ENCODE measurements around the gene ENOSF1. TPM values are rescaled to one million over a fixed set of nuclear protein-coding genes. Genes with fewer than 3 reads are reported as not detected.
A peak's percentile ranks its signal among the peaks of the same experiment; 100 is the strongest.
"Not testable (repeated sequence)": the region's sequence is repeated elsewhere in the genome, so short reads cannot be mapped to it uniquely, and the experiment has no call there.

The ENOSF1 gene
- total RNA-seq, 2 experiments from 2014 or later = 79.3 to 84.3 TPM

GRCh38 chr18:697012-697411 lies 15.4 kb downstream of the ENOSF1 start:
- no peak for ATAC-seq
- no peaks in the 10 kb centered on the region for H3K27me3 Mint-ChIP-seq
- no peak for DNase-seq
- H3K4me3 Mint-ChIP-seq = no peak overlapping the region
- CTCF ChIA-PET = interaction anchor here (0.9 kb wide), 1 partner anchor 10 kb away, joined by 3 read pairs; no protein-coding TSS in a partner anchor
- peaks cover 12% of the 10 kb centered on the region for H3K4me1 Mint-ChIP-seq
- peaks cover 32% of the 10 kb centered on the region for H3K36me3 Mint-ChIP-seq
- H3K27ac Mint-ChIP-seq = no peak overlapping the region
- no peaks in the 10 kb centered on the region for H3K9me3 Mint-ChIP-seq (ENCODE audit: low read depth)

GRCh38 chr18:693466-694187 lies 18.8 kb downstream of the ENOSF1 start:
- Mint-ChIP-seq H3K27me3 (no peaks in the 10 kb centered on the region), H3K4me1 (peaks cover 12% of the 10 kb centered on the region), H3K9me3 (ENCODE audit: low read depth) (no peaks in the 10 kb centered on the region), H3K27ac (peak overlapping the region; percentile 19), H3K36me3 (peaks cover 27% of the 10 kb centered on the region), H3K4me3 (no peak overlapping the region)
- CTCF ChIA-PET = interaction anchor here (0.9 to 1.4 kb wide), 2 partner anchors 9 to 137 kb away, joined by 3 to 4 read pairs; no protein-coding TSS in a partner anchor
- ATAC-seq (no peak), DNase-seq (no peak)

DNA sequence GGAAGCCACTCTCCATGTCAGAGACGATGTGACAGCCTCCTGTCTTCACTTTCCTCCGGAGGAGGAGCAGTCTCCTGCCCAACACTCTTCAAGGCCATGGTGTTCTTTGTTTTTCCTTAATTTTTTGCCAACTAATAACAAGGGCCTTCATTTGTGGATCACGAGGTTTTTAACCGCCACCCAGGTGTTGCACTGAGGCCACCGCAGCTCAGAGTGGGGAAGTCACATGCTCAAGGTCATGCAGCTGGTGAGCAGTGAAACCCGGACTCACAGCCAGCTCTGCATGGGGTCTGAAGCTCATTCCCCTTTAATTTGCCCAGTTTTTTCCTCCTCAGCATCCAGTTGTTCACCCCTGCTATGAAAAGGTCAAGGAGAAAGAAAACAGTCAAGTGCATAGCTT lies 19.6 kb downstream of the ENOSF1 start:
- Mint-ChIP-seq H3K36me3 (peaks cover 25% of the 10 kb centered on the region), H3K27me3 (no peaks in the 10 kb centered on the region), H3K4me3 (no peak overlapping the region), H3K27ac (no peak overlapping the region), H3K4me1 (peaks cover 9% of the 10 kb centered on the region), H3K9me3 (ENCODE audit: low read depth) (no peaks in the 10 kb centered on the region)
- no peak for DNase-seq
- no peak for ATAC-seq
- CTCF ChIA-PET = interaction anchor here (0.9 to 1.4 kb wide), 2 partner anchors 10 to 138 kb away, joined by 3 to 4 read pairs; no protein-coding TSS in a partner anchor

- Mint-ChIP-seq H3K4me1 (peaks cover 8% of the 10 kb centered on the region), H3K9me3 (ENCODE audit: low read depth) (no peaks in the 10 kb centered on the region), H3K36me3 (peaks cover 24% of the 10 kb centered on the region), H3K27me3 (no peaks in the 10 kb centered on the region), H3K27ac (no peak overlapping the region), H3K4me3 (no peak overlapping the region)
- CTCF ChIA-PET = no interaction called here
- DNase-seq (no peak), ATAC-seq (no peak)
Measured at GRCh38 chr18:688323-688722, 24.1 kb downstream of the ENOSF1 start.

DNA sequence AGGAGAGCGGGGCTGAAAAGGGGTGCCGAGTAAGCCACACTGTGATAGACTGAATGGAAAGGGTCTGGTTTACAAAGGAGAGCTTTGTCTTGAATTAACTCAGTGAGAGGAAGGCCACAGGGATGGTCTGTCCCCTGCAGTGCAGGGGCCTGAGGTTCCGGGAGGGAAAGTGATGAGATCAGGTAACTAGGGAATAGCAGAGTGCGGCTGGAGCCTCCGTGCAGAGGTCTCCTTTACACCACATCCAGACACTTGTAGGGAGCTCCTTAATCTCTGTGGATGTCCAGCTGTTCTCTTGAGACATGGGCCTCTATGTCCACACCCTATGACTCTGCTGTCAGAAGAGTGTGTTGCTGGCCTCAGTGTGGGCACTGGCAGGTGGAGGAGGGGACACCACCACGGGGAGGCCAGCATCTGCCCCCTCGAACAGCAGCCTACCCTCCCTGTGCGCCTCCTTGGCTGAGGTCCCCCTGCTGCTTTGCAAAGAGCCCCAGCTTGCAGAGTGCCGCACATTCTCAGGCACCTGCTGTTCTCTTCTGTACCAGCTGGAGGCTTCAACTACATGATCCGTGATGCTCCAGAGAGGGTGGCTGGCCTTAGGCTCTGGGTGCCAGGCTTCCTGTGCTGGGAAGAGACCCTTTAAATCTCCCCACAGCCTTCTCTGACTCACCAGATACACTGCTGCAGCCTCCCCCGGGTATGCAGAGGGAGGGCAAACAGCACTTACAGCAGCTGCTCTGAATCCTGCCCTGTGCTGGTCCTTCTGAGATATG lies 25.9 kb downstream of the ENOSF1 start:
- no peak overlapping the region for H3K4me3 Mint-ChIP-seq
- peak overlapping the region; percentile 59 for H3K27ac Mint-ChIP-seq
- DNase-seq (no peak), ATAC-seq (no peak)
- H3K4me1 Mint-ChIP-seq = peaks cover 21% of the 10 kb centered on the region
- no peaks in the 10 kb centered on the region for H3K9me3 Mint-ChIP-seq (ENCODE audit: low read depth)
- no peaks in the 10 kb centered on the region for H3K27me3 Mint-ChIP-seq
- peaks cover 36% of the 10 kb centered on the region for H3K36me3 Mint-ChIP-seq
- CTCF ChIA-PET = interaction anchor here (1.0 to 1.4 kb wide), 3 partner anchors 9 to 62 kb away, joined by 3 to 4 read pairs (median 3); no protein-coding TSS in a partner anchor

DNA sequence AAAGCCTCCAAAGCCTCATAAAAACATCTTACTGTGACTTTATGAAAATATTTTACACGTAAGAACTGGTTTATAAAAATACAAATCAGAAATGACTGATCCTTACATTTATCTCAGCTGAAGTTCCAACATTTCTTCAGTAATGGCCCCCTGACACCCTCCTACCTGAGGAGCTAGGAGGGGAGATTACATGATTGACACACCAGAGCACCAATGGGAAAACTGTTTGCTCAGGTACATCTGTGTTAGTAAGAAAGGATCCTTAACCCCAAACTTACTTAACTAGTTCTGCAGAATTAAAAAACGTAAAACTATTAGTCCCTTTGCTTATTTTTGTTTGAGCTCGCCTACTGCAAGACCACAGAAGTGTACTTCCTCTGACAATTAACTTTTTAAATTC lies 27.0 kb downstream of the ENOSF1 start:
- CTCF ChIA-PET = interaction anchor here (0.6 to 1.0 kb wide), 2 partner anchors 61 to 404 kb away, joined by 3 read pairs; no protein-coding TSS in a partner anchor
- DNase-seq (no peak), ATAC-seq (no peak)
- H3K27me3 Mint-ChIP-seq = no peaks in the 10 kb centered on the region
- no peaks in the 10 kb centered on the region for H3K9me3 Mint-ChIP-seq (ENCODE audit: low read depth)
- H3K27ac Mint-ChIP-seq = no peak overlapping the region
- peaks cover 39% of the 10 kb centered on the region for H3K36me3 Mint-ChIP-seq
- no peak overlapping the region for H3K4me3 Mint-ChIP-seq
- peaks cover 29% of the 10 kb centered on the region for H3K4me1 Mint-ChIP-seq

DNA sequence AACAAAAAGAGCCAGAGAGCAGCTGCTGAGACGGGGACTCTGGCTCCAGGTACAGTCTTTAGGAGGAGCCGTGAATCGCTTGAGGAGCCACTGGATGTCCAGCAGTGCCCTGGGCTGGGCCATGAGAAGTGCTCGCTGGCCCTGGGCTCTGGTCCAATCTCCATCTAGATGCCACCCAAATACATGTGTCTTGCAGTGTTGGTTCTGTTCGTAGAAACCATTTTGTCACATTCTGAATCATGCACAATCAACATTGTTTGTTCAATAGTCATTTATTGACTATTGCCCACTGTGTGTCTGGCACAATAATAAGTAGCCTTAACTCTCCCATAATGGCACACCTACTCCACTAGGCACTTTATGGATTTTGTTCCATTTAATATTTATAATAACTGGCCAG lies 28.9 kb downstream of the ENOSF1 start:
- H3K36me3 Mint-ChIP-seq = peaks cover 45% of the 10 kb centered on the region
- ATAC-seq = no peak

GRCh38 chr18:682833-683232 lies 29.6 kb downstream of the ENOSF1 start:
- H3K9me3 Mint-ChIP-seq (ENCODE audit: low read depth) = no peaks in the 10 kb centered on the region
- no peak for DNase-seq
- CTCF ChIA-PET = interaction anchor here (1.4 to 2.9 kb wide), 5 partner anchors 24 to 157 kb away, joined by 4 to 13 read pairs (median 10); partner anchors contain the start of genes ENOSF1 and TYMS
- no peak overlapping the region for H3K4me3 Mint-ChIP-seq
- no peak for ATAC-seq
- H3K27me3 Mint-ChIP-seq = no peaks in the 10 kb centered on the region
- H3K36me3 Mint-ChIP-seq = peaks cover 45% of the 10 kb centered on the region
- peaks cover 32% of the 10 kb centered on the region for H3K4me1 Mint-ChIP-seq
- peak overlapping the region; percentile 90 for H3K27ac Mint-ChIP-seq

More for the DNA sequence above, 28.9 kb downstream of the ENOSF1 start:
- Mint-ChIP-seq H3K4me1 (peaks cover 30% of the 10 kb centered on the region), H3K4me3 (no peak overlapping the region), H3K27ac (peak overlapping the region; percentile 90), H3K27me3 (no peaks in the 10 kb centered on the region), H3K9me3 (ENCODE audit: low read depth) (no peaks in the 10 kb centered on the region)
- CTCF ChIA-PET = interaction anchor here (1.4 to 2.9 kb wide), 5 partner anchors 25 to 156 kb away, joined by 4 to 13 read pairs (median 10); partner anchors contain the start of genes ENOSF1 and TYMS
- no peak for DNase-seq

DNA sequence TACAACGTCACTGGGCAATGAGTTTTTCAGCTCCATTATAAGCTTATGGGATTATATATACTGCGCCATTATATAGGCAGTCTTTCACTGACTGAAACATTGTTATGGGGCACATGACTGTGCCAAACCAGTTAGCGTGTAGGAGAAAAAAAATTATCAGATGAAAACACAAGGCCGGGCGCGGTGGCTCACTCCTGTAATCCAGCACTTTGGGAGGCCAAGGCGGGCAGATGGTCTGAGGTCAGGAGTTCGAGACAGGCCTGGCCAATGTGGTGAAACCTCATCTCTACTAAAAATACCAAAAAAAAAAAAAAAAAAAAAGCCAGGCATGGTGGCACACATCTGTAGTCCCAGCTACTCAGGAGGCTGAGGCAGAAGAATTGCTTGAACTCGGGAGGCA lies 30.0 kb downstream of the ENOSF1 start:
- not testable (repeated sequence) for DNase-seq; H3K27me3 Mint-ChIP-seq; H3K4me3 Mint-ChIP-seq; H3K9me3 Mint-ChIP-seq (ENCODE audit: low read depth)
- CTCF ChIA-PET = interaction anchor here (1.4 to 2.9 kb wide), 5 partner anchors 23 to 157 kb away, joined by 4 to 13 read pairs (median 10); partner anchors contain the start of genes ENOSF1 and TYMS
- peak; percentile 14 for ATAC-seq
- Mint-ChIP-seq H3K27ac (peak overlapping the region; percentile 90), H3K4me1 (peaks cover 34% of the 10 kb centered on the region), H3K36me3 (peaks cover 44% of the 10 kb centered on the region)

DNA sequence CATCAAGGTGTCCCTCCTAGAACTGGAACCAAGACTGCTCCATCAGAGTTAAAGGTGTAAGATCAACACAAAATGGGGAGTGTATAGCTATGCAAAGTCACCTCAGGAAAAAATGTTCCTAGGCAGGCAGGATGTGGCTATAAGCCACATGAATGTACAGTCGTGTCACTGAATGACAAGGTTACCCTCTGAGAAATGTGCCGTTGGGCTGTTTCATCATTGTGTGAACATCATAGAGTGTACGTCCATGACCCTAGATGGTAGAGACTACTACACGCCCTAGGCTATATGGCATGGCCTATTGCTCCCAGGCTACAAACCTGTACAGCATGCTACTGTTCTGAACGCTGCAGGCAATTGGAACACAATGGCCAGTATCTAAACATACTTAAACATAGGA lies 30.4 kb downstream of the ENOSF1 start:
- no peaks in the 10 kb centered on the region for H3K27me3 Mint-ChIP-seq
- H3K4me1 Mint-ChIP-seq = peaks cover 35% of the 10 kb centered on the region
- CTCF ChIA-PET = interaction anchor here (1.4 to 2.9 kb wide), 5 partner anchors 23 to 158 kb away, joined by 4 to 13 read pairs (median 10); partner anchors contain the start of genes ENOSF1 and TYMS
- H3K27ac Mint-ChIP-seq = peak overlapping the region; percentile 90
- DNase-seq = peak; percentile 91
- peaks cover 46% of the 10 kb centered on the region for H3K36me3 Mint-ChIP-seq
- H3K9me3 Mint-ChIP-seq (ENCODE audit: low read depth) = no peaks in the 10 kb centered on the region
- peak; percentile 97 for ATAC-seq
- H3K4me3 Mint-ChIP-seq = peak overlapping the region; percentile 19

- Mint-ChIP-seq H3K4me3 (no peak overlapping the region), H3K27me3 (no peaks in the 10 kb centered on the region), H3K27ac (peak overlapping the region; percentile 58), H3K4me1 (peaks cover 39% of the 10 kb centered on the region), H3K9me3 (ENCODE audit: low read depth) (no peaks in the 10 kb centered on the region), H3K36me3 (peaks cover 50% of the 10 kb centered on the region)
- CTCF ChIA-PET = interaction anchor here (1.1 kb wide), 1 partner anchor 154 kb away, joined by 3 read pairs; no protein-coding TSS in a partner anchor
- ATAC-seq = no peak
- no peak for DNase-seq
Measured at GRCh38 chr18:680392-680791, 32.0 kb downstream of the ENOSF1 start.

DNA sequence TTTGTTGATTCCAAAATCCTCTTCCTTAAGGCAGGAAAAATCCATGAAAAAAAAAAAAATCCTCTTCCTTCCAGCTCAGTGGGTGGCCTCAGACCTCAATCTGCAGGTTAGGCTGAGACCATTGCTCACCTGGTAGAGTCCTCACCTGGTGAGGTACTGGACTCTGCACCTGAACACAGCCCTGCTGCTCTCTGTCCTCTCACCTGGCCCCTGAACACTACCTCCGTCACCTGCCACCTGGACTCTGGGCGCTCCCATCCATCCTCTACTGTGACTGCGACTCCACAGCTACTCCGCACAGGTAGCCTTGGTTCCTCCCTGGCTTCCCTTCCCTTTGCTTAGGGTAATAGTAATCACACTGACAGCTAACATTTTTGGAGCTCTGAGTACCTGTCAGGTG lies 32.9 kb downstream of the ENOSF1 start:
- no peaks in the 10 kb centered on the region for H3K27me3 Mint-ChIP-seq
- peaks cover 39% of the 10 kb centered on the region for H3K4me1 Mint-ChIP-seq
- DNase-seq = no peak
- no peak for ATAC-seq
- H3K4me3 Mint-ChIP-seq = no peak overlapping the region
- H3K9me3 Mint-ChIP-seq (ENCODE audit: low read depth) = no peaks in the 10 kb centered on the region
- H3K36me3 Mint-ChIP-seq = peaks cover 52% of the 10 kb centered on the region
- no peak overlapping the region for H3K27ac Mint-ChIP-seq
- CTCF ChIA-PET = interaction anchor here (1.4 kb wide), 1 partner anchor 33 kb away, joined by 3 read pairs; the partner anchor contains the start of gene ENOSF1

Data from activated CD8-positive, alpha-beta memory T cell treated with anti-CD3 and anti-CD28 coated beads, Interleukin-2, amount 10 ng/mL, durations not matched to agents 7 days and 5 days (primary cell).